HUDEP-2 (cell line): Measurements from ENCODE around the gene PDGFC.

Experiments
- DNase-seq, 76 experiments: peaks; one replicate each; lab custom pipeline; 2025; ENCODE audit not compliant: unreplicated experiment in 76 of 76; lab: John Stamatoyannopoulos, UW

The PDGFC gene

DNA sequence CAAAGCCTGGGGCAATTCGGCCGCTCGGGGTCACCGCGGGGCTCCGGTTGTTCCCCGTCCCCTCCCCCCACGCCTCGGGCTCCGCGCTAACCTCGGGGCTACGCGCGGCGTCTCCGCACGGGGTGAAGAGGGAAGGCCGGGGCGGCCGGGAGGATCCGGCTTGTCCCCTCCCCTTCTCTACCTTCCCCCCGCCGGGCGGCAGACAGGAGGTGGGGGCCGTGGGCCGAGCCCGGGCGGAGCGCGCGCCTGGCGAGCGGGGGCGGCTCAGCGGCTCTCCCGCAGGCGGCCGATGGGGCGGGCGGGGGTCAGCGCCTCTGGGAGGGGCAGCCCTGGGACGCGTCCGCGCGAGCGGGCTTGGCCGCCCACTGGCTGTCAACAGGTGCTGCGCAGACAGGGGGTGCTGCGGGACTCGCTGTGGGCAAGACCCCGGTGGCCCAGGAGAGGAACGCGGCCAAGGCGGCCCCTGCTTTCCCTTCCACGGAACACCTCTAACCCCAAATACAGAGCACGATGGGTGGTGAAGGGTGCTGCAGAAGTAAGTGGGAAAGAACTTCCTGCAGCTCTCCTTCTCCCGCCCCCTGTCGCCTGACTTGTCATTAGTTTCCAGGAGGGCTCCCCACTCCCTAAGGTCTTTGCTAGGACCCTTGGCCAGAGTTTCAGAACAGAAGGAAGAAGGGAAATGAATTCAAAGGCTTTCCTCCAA is at the start of gene PDGFC:
Gene PDGFC, minus strand, starts transcription at position 124 of the 703 bp plus-strand sequence. CDS start 896 bp downstream, outside the sequence.
- DNase-seq, result peak in 71 of 76 experiments; percentile 3 to 79 (median 53)

- no peak for DNase-seq
Measured at GRCh38 chr4:157020882-157021281, 49.3 kb upstream of the PDGFC start.

DNA sequence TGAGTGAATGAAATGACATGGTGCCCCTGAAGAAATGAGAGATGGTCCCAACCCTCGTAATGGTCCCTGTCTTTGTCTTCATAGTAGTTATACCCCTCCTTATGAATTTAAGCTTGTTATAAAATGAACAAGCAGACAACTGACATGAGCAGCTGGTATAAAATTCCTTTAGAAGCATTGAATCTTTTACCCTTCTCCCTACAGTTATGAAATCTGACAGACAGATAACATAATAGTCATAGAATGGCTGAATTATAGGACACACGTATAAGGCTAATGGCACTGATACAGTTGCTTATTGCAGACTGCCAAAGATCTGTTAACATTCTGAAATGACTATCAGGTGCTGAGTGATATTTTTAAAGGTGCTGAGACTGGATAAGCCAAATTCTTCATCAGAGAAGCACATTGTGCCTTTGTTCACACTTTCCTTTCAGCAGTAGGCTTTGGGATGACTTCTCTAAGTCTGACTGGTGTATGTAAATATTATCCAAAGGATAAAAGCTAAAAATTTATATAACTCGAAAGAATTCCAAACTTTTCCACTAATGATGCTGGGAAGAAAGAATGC is 47.4 kb upstream of the PDGFC start:
- DNase-seq, result no peak

DNA sequence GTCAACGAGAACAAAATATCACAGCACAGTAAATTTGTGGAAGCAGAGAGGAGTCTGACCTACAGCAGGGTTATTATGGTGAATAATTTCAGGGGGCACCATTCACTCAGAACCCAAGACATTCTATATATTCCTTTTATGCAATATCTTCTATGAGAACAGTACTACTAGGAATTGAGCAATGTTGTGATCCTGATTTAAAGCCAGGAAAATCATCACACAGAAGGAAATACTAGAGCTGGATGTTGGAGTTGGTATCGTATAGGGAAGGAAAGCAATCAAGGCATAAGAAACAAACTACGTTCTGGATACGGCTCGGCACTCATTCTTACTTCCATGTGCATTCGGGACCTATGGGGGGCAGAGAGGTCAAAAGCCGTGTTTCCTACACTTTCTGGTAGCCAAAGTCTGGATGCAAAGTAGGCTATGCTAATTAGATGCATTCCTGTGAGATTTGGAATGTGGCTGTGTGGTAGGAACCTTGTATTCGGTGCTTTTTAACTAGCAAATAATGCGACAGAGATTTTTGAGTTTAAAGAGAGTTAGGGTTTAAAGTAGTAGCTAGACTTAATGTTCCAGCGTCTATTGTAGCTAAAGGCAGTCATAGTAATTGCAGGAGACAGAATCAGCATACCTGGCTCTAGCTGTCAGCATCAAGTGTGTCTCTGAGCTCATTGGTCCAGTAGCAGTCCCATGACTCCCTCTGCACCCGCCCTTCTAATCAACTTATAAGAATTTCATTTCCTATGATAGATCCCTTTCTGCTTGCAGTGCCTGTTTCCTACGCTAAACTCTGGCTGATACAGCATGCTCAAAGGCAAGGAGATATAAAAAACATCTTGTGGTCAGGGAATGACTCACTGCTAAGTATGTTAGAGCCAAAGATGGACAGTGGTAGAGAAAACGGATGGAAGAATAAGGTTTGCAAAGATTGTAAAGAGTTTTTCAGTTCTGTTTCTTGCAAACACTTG is 43.3 kb upstream of the PDGFC start:
- no peak for DNase-seq

DNA sequence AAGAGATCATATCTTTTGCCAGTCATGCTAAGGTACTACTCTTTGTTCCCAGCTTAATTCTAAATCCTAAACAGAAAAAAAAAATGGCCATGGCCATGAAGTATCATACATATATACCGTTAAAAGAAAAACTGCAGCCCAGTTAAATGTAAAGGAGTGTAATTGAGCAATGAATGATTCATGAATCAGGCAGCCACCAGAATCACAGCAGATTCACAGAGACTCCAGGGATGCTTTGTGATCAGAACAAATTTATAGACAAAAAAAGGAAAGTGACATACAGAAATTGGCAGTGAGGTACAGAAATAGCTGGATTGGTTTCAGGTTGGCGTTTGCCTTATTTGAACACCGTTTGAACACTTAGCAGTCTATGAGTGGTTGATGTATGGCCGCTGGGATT is 42.1 kb upstream of the PDGFC start:
- no peak for DNase-seq

GRCh38 chr4:157012781-157013180 is 41.2 kb upstream of the PDGFC start:
- DNase-seq, result no peak

- no peak for DNase-seq
Measured at GRCh38 chr4:157012296-157012695, 40.7 kb upstream of the PDGFC start.

GRCh38 chr4:157010630-157011029 is 39.0 kb upstream of the PDGFC start:
- DNase-seq, result no peak

GRCh38 chr4:157005831-157006230 is 34.2 kb upstream of the PDGFC start:
- no peak for DNase-seq

DNA sequence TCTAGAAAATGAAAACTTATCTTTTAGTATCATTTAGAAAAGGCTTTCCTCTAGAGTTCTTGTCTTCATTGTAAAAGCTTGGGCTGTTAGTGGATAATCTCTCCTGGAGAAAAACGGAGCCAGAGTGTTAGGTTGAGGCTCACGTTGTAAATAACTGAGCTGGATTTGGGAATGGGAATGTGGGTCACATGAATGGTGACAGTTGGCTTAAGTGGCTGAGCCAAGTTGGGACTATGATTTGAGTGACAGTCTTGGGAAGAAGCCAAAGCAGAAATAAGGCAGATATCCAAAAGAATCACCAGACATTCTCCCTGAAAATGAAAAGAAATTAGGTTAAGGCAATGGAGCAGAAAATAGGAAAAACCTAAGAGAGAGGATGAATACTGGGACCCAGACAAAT is 33.6 kb upstream of the PDGFC start:
- no peak for DNase-seq

- no peak for DNase-seq
Measured at GRCh38 chr4:157004279-157005161, 32.9 kb upstream of the PDGFC start.

GRCh38 chr4:156999175-156999517 is 27.5 kb upstream of the PDGFC start:
- DNase-seq, result peak in 51 of 76 experiments; percentile 0 to 78 (median 27)

GRCh38 chr4:156998500-156999174 is 27.0 kb upstream of the PDGFC start:
- peak in 1 of 76 experiments; percentile 0 for DNase-seq

- no peak for DNase-seq
Measured at GRCh38 chr4:156992943-156993342, 21.3 kb upstream of the PDGFC start.

GRCh38 chr4:156991161-156991560 is 19.6 kb upstream of the PDGFC start:
- DNase-seq, result no peak

DNA sequence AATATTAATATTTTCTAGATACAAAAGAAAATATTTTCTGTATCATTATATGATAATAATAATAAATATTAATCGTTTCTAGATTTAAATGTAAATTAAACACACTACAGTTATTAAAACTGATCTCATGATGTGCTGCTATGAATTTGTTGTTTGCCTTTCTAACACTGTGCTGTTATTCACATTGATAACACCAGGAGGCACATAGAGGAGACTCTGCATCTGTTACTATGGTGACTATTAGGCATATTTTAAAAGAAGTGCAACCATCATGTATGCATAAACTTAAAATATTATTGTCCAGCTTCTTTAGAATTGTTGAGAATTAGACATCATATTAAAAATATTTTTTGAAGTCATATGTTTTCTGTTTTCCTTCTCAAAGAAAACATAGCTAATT is 11.8 kb upstream of the PDGFC start:
- no peak for DNase-seq

DNA sequence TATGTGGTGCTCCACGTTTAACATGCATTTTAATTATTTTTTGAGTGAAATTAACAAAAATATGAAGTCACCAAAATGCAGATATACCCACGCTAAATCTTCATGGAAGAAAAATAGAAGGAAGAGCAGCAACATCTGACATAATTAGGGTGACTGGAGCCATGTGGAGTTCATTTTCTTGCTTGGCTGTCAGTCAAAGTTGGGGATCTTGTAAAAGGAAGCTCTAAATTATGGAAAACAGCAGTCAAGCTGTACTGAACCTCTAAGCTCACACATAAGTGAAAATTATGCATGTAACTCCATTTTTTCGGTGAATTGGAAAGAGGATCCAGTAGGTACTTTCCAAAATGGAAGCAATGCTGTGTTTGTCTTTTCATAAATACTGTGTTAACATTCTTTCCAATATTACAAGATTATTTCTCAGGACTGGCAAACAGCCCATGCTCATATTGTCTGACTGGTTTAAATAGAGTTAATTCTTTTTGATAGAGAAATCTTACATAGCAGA is 9.7 kb upstream of the PDGFC start:
- DNase-seq, result no peak

GRCh38 chr4:156977435-156978160 is 6.0 kb upstream of the PDGFC start:
- DNase-seq, result no peak

DNA sequence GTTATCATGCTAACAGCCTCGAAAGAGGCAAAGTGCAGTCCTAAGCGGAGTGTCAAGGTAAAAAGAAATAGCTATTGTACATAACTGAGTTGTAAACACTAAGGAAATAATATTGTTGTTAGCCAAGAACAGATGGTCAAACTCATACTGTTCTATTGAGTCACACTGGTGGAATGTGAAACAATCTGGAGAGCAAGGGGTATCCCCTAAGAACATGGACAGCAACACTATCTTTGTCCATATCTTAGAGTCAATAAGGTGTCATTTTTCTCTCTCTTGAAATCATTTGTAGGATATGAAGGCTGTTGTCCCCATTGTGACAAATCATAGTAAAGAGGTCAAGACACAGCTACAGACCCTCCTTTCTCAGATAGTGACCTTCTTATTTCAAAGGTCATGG is 4.5 kb upstream of the PDGFC start:
- no peak for DNase-seq
